ENCODE data around the gene RNF224.

DNA sequence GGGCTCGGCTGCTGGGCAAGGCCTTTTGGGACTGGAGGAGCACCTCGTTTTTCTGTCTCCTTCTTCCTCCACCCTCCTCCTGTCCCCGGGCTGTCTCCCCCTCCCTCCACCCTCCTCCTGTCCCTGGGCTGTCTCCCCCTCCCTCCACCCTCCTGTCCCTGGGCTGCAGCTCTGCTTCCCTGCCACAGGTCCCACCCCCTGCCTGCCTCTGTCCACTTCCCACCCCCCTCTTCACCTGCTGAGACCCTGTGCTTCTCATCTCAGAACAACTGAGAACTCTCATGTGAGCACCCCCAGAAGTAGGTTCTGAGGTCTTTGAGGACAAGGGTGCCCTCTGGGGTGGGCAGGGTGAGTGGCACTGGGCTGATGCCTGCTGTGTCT, 44.4 kb downstream of the RNF224 start:
- TF ChIP-seq, protein P1, sequence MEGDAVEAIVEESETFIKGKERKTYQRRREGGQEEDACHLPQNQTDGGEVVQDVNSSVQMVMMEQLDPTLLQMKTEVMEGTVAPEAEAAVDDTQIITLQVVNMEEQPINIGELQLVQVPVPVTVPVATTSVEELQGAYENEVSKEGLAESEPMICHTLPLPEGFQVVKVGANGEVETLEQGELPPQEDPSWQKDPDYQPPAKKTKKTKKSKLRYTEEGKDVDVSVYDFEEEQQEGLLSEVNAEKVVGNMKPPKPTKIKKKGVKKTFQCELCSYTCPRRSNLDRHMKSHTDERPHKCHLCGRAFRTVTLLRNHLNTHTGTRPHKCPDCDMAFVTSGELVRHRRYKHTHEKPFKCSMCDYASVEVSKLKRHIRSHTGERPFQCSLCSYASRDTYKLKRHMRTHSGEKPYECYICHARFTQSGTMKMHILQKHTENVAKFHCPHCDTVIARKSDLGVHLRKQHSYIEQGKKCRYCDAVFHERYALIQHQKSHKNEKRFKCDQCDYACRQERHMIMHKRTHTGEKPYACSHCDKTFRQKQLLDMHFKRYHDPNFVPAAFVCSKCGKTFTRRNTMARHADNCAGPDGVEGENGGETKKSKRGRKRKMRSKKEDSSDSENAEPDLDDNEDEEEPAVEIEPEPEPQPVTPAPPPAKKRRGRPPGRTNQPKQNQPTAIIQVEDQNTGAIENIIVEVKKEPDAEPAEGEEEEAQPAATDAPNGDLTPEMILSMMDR (conservative IDR thresholded peaks at IDR 0.05), result no peak
- no peak for TF ChIP-seq EZH2 (IDR thresholded peaks at IDR 0.05; ENCODE audit: low read depth)

All from PC-9 (cell line).